ENCODE results near the gene GSG1. TPM values are rescaled to one million over a fixed set of nuclear protein-coding genes. Genes with fewer than 3 reads are reported as not detected.
"Not testable (repeated sequence)": the region's sequence is repeated elsewhere in the genome, so short reads cannot be mapped to it uniquely, and the experiment has no call there.

GSG1 gene
- total RNA-seq, 1 donor from 2014 or later = not detected

DNA sequence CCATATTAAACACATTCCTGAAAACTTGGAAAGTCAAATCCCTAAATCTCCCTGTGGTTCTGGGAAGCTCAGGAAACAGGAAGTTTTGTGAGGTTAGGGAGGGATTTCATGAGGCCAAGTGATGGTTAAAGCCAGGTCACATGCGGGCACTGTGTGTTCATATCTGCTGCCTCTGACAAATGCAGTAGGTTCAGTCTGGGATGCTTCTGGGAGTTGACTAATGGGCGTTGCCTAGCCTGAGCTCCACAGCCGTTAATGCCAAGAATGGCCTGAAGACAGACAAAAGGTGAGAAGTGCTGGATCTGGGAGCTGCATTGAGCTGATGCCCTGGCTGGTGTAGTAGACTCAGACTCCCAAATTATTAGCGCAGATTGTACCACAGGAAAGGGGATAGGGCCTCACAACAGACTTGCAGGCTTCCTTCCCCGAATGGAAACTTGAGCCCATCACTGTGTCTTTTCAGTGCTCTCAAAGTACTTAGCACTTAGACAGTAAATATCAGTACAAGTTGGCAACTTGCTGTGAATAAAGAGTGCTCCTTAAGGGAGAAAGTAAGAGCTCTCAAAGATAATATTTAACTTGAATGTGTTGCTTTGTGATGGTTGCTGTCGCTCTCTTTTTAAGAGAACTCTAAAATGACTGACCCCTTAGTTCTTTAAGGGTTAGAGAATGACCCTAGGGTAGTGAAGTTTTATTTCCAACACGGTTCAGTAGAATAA is 17.3 kb downstream of the GSG1 start:
- Mint-ChIP-seq H3K36me3 (ENCODE audit: unreplicated experiment) (peaks cover 4% of the 10 kb centered on the region), H3K9me3 (ENCODE audit: unreplicated experiment) (no peaks in the 10 kb centered on the region), H3K4me3 (ENCODE audit: unreplicated experiment) (no peak overlapping the region), H3K4me1 (ENCODE audit: low read depth, unreplicated experiment) (no peaks in the 10 kb centered on the region), H3K27me3 (ENCODE audit: unreplicated experiment) (peaks cover 3% of the 10 kb centered on the region), H3K27ac (ENCODE audit: unreplicated experiment) (no peak overlapping the region)
- TF ChIP-seq, protein P1, sequence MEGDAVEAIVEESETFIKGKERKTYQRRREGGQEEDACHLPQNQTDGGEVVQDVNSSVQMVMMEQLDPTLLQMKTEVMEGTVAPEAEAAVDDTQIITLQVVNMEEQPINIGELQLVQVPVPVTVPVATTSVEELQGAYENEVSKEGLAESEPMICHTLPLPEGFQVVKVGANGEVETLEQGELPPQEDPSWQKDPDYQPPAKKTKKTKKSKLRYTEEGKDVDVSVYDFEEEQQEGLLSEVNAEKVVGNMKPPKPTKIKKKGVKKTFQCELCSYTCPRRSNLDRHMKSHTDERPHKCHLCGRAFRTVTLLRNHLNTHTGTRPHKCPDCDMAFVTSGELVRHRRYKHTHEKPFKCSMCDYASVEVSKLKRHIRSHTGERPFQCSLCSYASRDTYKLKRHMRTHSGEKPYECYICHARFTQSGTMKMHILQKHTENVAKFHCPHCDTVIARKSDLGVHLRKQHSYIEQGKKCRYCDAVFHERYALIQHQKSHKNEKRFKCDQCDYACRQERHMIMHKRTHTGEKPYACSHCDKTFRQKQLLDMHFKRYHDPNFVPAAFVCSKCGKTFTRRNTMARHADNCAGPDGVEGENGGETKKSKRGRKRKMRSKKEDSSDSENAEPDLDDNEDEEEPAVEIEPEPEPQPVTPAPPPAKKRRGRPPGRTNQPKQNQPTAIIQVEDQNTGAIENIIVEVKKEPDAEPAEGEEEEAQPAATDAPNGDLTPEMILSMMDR (IDR thresholded peaks at IDR 0.05; ENCODE audit: partially characterized antibody, unreplicated experiment) = no peak
- DNase-seq = no peak

DNA sequence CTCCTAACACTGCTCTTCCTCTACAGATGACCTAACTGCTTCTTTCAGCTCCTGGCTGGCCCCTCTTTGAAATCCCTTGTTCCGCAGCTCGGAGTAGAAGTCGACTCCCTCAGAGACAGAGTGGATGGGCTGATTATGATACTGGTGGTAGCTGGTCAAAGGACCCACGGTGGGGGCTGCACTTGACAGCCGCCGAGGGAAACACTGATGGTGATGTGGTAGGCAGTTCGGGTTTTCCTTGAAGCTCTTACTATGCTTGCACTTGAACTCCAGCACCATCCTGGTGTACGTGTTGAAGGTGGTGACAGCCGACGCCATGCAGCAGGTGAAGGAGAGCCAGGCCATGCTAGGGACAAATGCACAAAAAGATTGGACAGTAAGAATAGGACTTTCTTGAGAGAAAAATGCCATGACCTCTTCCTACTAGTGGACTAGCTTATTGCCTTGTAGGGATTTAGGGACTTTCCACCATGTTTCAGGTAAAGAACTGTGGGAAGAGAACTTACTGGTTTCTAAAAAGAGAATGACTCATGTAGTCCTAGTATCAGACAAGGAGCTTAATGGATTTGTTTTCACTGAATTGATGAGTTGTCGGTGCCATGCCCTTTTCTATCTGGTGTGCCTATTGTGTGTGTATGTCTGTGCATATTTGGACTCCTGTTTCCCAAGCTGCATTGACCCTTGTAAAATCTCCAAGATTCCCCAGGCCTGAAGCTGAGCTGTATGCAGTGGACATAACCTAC is 18.4 kb downstream of the GSG1 start:
- Mint-ChIP-seq H3K9me3 (ENCODE audit: unreplicated experiment) (no peaks in the 10 kb centered on the region), H3K4me3 (ENCODE audit: unreplicated experiment) (no peak overlapping the region), H3K36me3 (ENCODE audit: unreplicated experiment) (peaks cover 14% of the 10 kb centered on the region), H3K27ac (ENCODE audit: unreplicated experiment) (no peak overlapping the region), H3K4me1 (ENCODE audit: low read depth, unreplicated experiment) (no peaks in the 10 kb centered on the region), H3K27me3 (ENCODE audit: unreplicated experiment) (peaks cover 3% of the 10 kb centered on the region)
- TF ChIP-seq, protein P1 (IDR thresholded peaks at IDR 0.05; ENCODE audit: partially characterized antibody, unreplicated experiment) = no peak
- DNase-seq = no peak

GRCh38 chr12:13083638-13084037 is 19.8 kb downstream of the GSG1 start:
- peaks cover 15% of the 10 kb centered on the region for H3K36me3 Mint-ChIP-seq (ENCODE audit: unreplicated experiment)
- not testable (repeated sequence) for H3K9me3 Mint-ChIP-seq (ENCODE audit: unreplicated experiment); H3K4me3 Mint-ChIP-seq (ENCODE audit: unreplicated experiment); H3K27me3 Mint-ChIP-seq (ENCODE audit: unreplicated experiment); H3K27ac Mint-ChIP-seq (ENCODE audit: unreplicated experiment); DNase-seq; H3K4me1 Mint-ChIP-seq (ENCODE audit: low read depth, unreplicated experiment)

GRCh38 chr12:13082861-13083260 is 20.6 kb downstream of the GSG1 start:
- Mint-ChIP-seq H3K27ac (ENCODE audit: unreplicated experiment) (no peak overlapping the region), H3K4me3 (ENCODE audit: unreplicated experiment) (no peak overlapping the region)

DNA sequence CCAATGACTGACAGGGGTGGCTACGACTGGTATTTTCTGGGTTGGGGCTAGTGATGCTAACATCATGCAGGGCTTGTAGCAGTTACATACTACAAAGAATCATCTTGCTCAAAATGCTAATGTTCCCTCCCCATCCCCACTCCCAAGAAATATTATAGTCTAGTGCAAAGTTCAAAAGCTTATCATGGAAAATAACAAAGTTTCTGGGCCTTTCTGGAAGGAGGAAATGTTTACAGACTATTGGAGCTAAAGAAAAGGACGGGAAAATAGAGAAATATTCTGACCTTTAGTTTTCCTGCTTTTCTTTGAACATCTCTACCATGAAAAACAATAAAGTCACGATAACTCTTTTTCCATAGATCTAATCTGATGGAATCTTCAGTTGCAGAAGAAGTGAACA is 23.2 kb downstream of the GSG1 start:
- H3K36me3 Mint-ChIP-seq (ENCODE audit: unreplicated experiment) = peaks cover 15% of the 10 kb centered on the region
- H3K4me3 Mint-ChIP-seq (ENCODE audit: unreplicated experiment) = no peak overlapping the region
- no peak for DNase-seq
- H3K27ac Mint-ChIP-seq (ENCODE audit: unreplicated experiment) = no peak overlapping the region
- TF ChIP-seq, protein P1 (IDR thresholded peaks at IDR 0.05; ENCODE audit: partially characterized antibody, unreplicated experiment) = no peak
- H3K4me1 Mint-ChIP-seq (ENCODE audit: low read depth, unreplicated experiment) = no peaks in the 10 kb centered on the region
- peaks cover 2% of the 10 kb centered on the region for H3K27me3 Mint-ChIP-seq (ENCODE audit: unreplicated experiment)
- H3K9me3 Mint-ChIP-seq (ENCODE audit: unreplicated experiment) = no peaks in the 10 kb centered on the region

More at GRCh38 chr12:13082861-13083260, 20.6 kb downstream of the GSG1 start:
- DNase-seq = no peak
- H3K27me3 Mint-ChIP-seq (ENCODE audit: unreplicated experiment) = peaks cover 2% of the 10 kb centered on the region
- H3K36me3 Mint-ChIP-seq (ENCODE audit: unreplicated experiment) = peaks cover 15% of the 10 kb centered on the region
- no peaks in the 10 kb centered on the region for H3K9me3 Mint-ChIP-seq (ENCODE audit: unreplicated experiment)
- no peaks in the 10 kb centered on the region for H3K4me1 Mint-ChIP-seq (ENCODE audit: low read depth, unreplicated experiment)
- TF ChIP-seq, protein P1 (IDR thresholded peaks at IDR 0.05; ENCODE audit: partially characterized antibody, unreplicated experiment) = no peak
